Measurements from ENCODE around the gene HYDIN. TPM values are rescaled to one million over a fixed set of nuclear protein-coding genes. Genes with fewer than 3 reads are reported as not detected.
A peak's percentile ranks its signal among the peaks of the same experiment; 100 is the strongest.

Gene HYDIN
- polyA plus RNA-seq, 1 of the 3 experiments (the other 2 are of a cell fraction) = 0.33 TPM

GRCh38 chr16:70801611-70802010, 428.9 kb downstream of the HYDIN start:
- ChIA-PET CTCF (interaction anchor here (1.0 to 3.7 kb wide), 3 partner anchors 22 to 31 kb away, joined by 3 to 19 read pairs (median 4); no protein-coding TSS in a partner anchor), POLR2A (no interaction called here)
- no peak for DNase-seq
- H2AFZ ChIP-seq (ENCODE audit: low read depth) = 0 out of 2 replicates have a peak overlapping the region, but pooled peaks have one; percentile 86
- H3K4me1 ChIP-seq (ENCODE audit: control insufficient read depth in 1 of 2, insufficient read depth in 2 of 2, low read depth in 1 of 2, low read length in 1 of 2) = peaks cover 6 to 11% of the 10 kb centered on the region in 2 experiments
- H4K20me1 ChIP-seq (ENCODE audit: insufficient read depth) = no peaks in the 10 kb centered on the region; the same call in 1 of the 2 replicates
- H3K9me2 ChIP-seq = no peaks in the 10 kb centered on the region
- no peak for TF ChIP-seq USF1 (IDR thresholded peaks at IDR 0.05; ENCODE audit: borderline replicate concordance, low read depth)
- TF ChIP-seq RAD21 (IDR thresholded peaks at IDR 0.05; ENCODE audit: low read length) = no peak
- TF ChIP-seq POLR2AphosphoS5 (IDR thresholded peaks at IDR 0.05; ENCODE audit: low read depth, low read length) = no peak
- no peak for TF ChIP-seq FOXM1 (IDR thresholded peaks at IDR 0.05; ENCODE audit: low read depth)
- TF ChIP-seq TEAD4 (IDR thresholded peaks at IDR 0.05; ENCODE audit: borderline replicate concordance, insufficient read depth) = no peak
- TF ChIP-seq EZH2phosphoT487 (IDR thresholded peaks at IDR 0.05; ENCODE audit: borderline replicate concordance, low read depth) = no peak
- no peak for TF ChIP-seq NFIC (IDR thresholded peaks at IDR 0.05; ENCODE audit: borderline replicate concordance)
- H3F3A ChIP-seq (replicated peaks; ENCODE audit: insufficient read depth) = peaks cover 8% of the 10 kb centered on the region
- H3K36me3 ChIP-seq (replicated peaks in 1 of 2; ENCODE audit: control insufficient read depth in 1 of 2, insufficient read depth in 2 of 2, low read length in 1 of 2) = peaks cover 5 to 13% of the 10 kb centered on the region in 2 experiments
- no peak overlapping the region for H3K27ac ChIP-seq (ENCODE audit: low read depth in 2 of 2, low read length in 1 of 2)
- WGBS (ENCODE audit: low lambda C conversion rate) = 87% methylated on average over 3 of the region's 3 CpGs
- no peak overlapping the region for H3K9ac ChIP-seq
- H3K4me2 ChIP-seq = peak overlapping the region; percentile 88; the same call in 1 of the 2 replicates
- H3K9me3 ChIP-seq = no peaks in the 10 kb centered on the region
- peak overlapping the region; percentile 89 to 99; a peak in 3 of 4 replicates for H3K4me3 ChIP-seq (ENCODE audit: low read depth in 2 of 2, low read length in 1 of 2)
- H3K79me2 ChIP-seq (ENCODE audit: insufficient read depth) = peaks cover 41% of the 10 kb centered on the region
- H3K27me3 ChIP-seq (ENCODE audit: insufficient read depth) = no peaks in the 10 kb centered on the region

GRCh38 chr16:70800781-70801480, 429.6 kb downstream of the HYDIN start, which contains the start of gene VAC14:
TSS of gene VAC14 (minus strand) at chr16:70801158. CDS start at chr16:70800900, 258 bp downstream.
- no peaks in the 10 kb centered on the region for H3K9me3 ChIP-seq
- peak; percentile 97 for DNase-seq
- H3K9me2 ChIP-seq = no peaks in the 10 kb centered on the region
- peak within 1 kb of the TSS; percentile 89 to 99 for H3K4me3 ChIP-seq (ENCODE audit: low read depth in 2 of 2, low read length in 1 of 2)
- peaks cover 48% of the 10 kb centered on the region for H3K79me2 ChIP-seq (ENCODE audit: insufficient read depth)
- peak within 1 kb of the TSS; percentile 6 to 22; a peak in 2 of 4 replicates for H3K27ac ChIP-seq (ENCODE audit: low read depth in 2 of 2, low read length in 1 of 2)
- peak within 1 kb of the TSS; percentile 86 for H2AFZ ChIP-seq (ENCODE audit: low read depth)
- no peaks in the 10 kb centered on the region for H3K27me3 ChIP-seq (ENCODE audit: insufficient read depth)
- peaks cover 6 to 11% of the 10 kb centered on the region in 2 experiments for H3K4me1 ChIP-seq (ENCODE audit: control insufficient read depth in 1 of 2, insufficient read depth in 2 of 2, low read depth in 1 of 2, low read length in 1 of 2)
- ChIA-PET CTCF (interaction anchor here (1.0 to 3.7 kb wide), 4 partner anchors 22 to 101 kb away, joined by 3 to 19 read pairs (median 4); no protein-coding TSS in a partner anchor), POLR2A (no interaction called here)
- peaks cover 8% of the 10 kb centered on the region for H3F3A ChIP-seq (replicated peaks; ENCODE audit: insufficient read depth)
- WGBS (ENCODE audit: low lambda C conversion rate) = 4% methylated on average over 31 of the region's 64 CpGs
- peak within 1 kb of the TSS; percentile 80 for H3K9ac ChIP-seq
- H3K4me2 ChIP-seq = peak within 1 kb of the TSS; percentile 88
- H3K36me3 ChIP-seq (replicated peaks in 1 of 2; ENCODE audit: control insufficient read depth in 1 of 2, insufficient read depth in 2 of 2, low read length in 1 of 2) = peaks cover 5 to 13% of the 10 kb centered on the region in 2 experiments
- H4K20me1 ChIP-seq (ENCODE audit: insufficient read depth) = no peaks in the 10 kb centered on the region; the same call in 1 of the 2 replicates
- TF ChIP-seq GATA2 (CRISPR knock-in tag; IDR thresholded peaks at IDR 0.05) (no peak), JUND (IDR thresholded peaks at IDR 0.05) (no peak), TAF1 (IDR thresholded peaks at IDR 0.05; ENCODE audit: borderline replicate concordance, low read depth, low read length) (peak; percentile 86), NFIC (IDR thresholded peaks at IDR 0.05; ENCODE audit: borderline replicate concordance) (no peak), CHD2 (IDR thresholded peaks at IDR 0.05; ENCODE audit: low read length, partially characterized antibody) (peak; percentile 75), SMC3 (IDR thresholded peaks at IDR 0.05; ENCODE audit: low read depth, low read length) (no peak), IRF3 (IDR thresholded peaks at IDR 0.05; ENCODE audit: low read depth, low read length) (no peak), YY1 (IDR thresholded peaks at IDR 0.05; ENCODE audit: low read depth) (peak; percentile 96), FOXJ3 (CRISPR knock-in tag; IDR thresholded peaks at IDR 0.05) (no peak), PBX3 (IDR thresholded peaks at IDR 0.05) (no peak), GABPA (IDR thresholded peaks at IDR 0.05; ENCODE audit: low read depth) (peak; percentile 83), SIN3A (IDR thresholded peaks at IDR 0.05; ENCODE audit: borderline replicate concordance, low read depth, low read length) (peak; percentile 95), RCOR1 (IDR thresholded peaks at IDR 0.05; ENCODE audit: low read length) (no peak), TCF12 (IDR thresholded peaks at IDR 0.05) (no peak), MAX (IDR thresholded peaks at IDR 0.05; ENCODE audit: low read depth) (peak; percentile 66; the same call in 1 of the 2 replicates), NRF1 (IDR thresholded peaks at IDR 0.05; ENCODE audit: low read depth, low read length) (no peak), MXI1 (IDR thresholded peaks at IDR 0.05; ENCODE audit: low read depth, low read length) (peak; percentile 89), RXRA (IDR thresholded peaks at IDR 0.05; ENCODE audit: borderline replicate concordance, low read depth) (no peak), RAD21 (IDR thresholded peaks at IDR 0.05; ENCODE audit: low read length) (no peak), USF1 (IDR thresholded peaks at IDR 0.05; ENCODE audit: borderline replicate concordance, low read depth) (peak; percentile 98), TEAD4 (IDR thresholded peaks at IDR 0.05; ENCODE audit: borderline replicate concordance, insufficient read depth) (no peak), POLR2AphosphoS5 (IDR thresholded peaks at IDR 0.05; ENCODE audit: low read depth, low read length) (peak; percentile 75)
